Kidney epithelial cell (primary cell): ENCODE data around the gene FAM13C. TPM values are rescaled to one million over a fixed set of nuclear protein-coding genes. Genes with fewer than 3 reads are reported as not detected.

Experiments used
- DNase-seq: peaks from one replicate; pipeline ENCODE4 v3.0.0-alpha.2; 2010; ENCODE audit warnings: low read depth
- H3K27me3 ChIP-seq: 2 replicates; pipeline ENCODE4 v1.6.0; 2011; ENCODE audit warnings: low read length; ENCODE audit not compliant: control insufficient read depth, insufficient read depth
- H3K36me3 ChIP-seq: 2 replicates; pipeline ENCODE4 v1.5.1; 2011; ENCODE audit warnings: low read length; ENCODE audit not compliant: control insufficient read depth, insufficient read depth
- H3K4me3 ChIP-seq: 2 replicates; pipeline ENCODE4 v1.5.1; 2011; ENCODE audit warnings: low read depth, mild to moderate bottlenecking, control low read depth, low read length
- CTCF ChIP-seq: IDR thresholded peaks from 2 replicates; pipeline ENCODE4 v1.5.1; 2011; ENCODE audit warnings: mild to moderate bottlenecking, moderate library complexity, low read length, control low read depth, inconsistent platforms; ENCODE audit not compliant: insufficient read depth, poor library complexity, severe bottlenecking
- total RNA-seq: library from RNA; depleted of rRNA; stranded (reverse); fragments of >200 nt; gene quantifications from 2 replicates; pipeline ENCODE4 v1.2.3, GENCODE V29; 2015

FAM13C gene
- total RNA-seq, 1 donor from 2014 or later, result 0.21 TPM

- Histone ChIP-seq H3K36me3 (no peaks in the 10 kb centered on the region), H3K27me3 (no peaks in the 10 kb centered on the region), H3K4me3 (no peak overlapping the region)
- DNase-seq, result no peak
- TF ChIP-seq CTCF, result no peak
Measured at GRCh38 chr10:59237775-59238174, 124.6 kb downstream of the FAM13C start.

- Histone ChIP-seq H3K27me3 (no peaks in the 10 kb centered on the region), H3K36me3 (no peaks in the 10 kb centered on the region), H3K4me3 (no peak overlapping the region)
- no peak for DNase-seq
- TF ChIP-seq CTCF, result no peak
Measured at GRCh38 chr10:59236064-59236697, 126.2 kb downstream of the FAM13C start.

- no peak for DNase-seq
- H3K4me3 ChIP-seq, result no peak overlapping the region
- no peaks in the 10 kb centered on the region for H3K36me3 ChIP-seq
- TF ChIP-seq CTCF, result peak; percentile 73
- H3K27me3 ChIP-seq, result no peaks in the 10 kb centered on the region
Measured at GRCh38 chr10:59234816-59235429, 127.4 kb downstream of the FAM13C start.

GRCh38 chr10:59234194-59234593 lies 128.2 kb downstream of the FAM13C start:
- Histone ChIP-seq H3K4me3 (no peak overlapping the region), H3K36me3 (no peaks in the 10 kb centered on the region), H3K27me3 (no peaks in the 10 kb centered on the region)
- no peak for DNase-seq
- TF ChIP-seq CTCF, result no peak

- DNase-seq, result no peak
- no peak for TF ChIP-seq CTCF
- Histone ChIP-seq H3K27me3 (no peaks in the 10 kb centered on the region), H3K4me3 (no peak overlapping the region), H3K36me3 (no peaks in the 10 kb centered on the region)
Measured at GRCh38 chr10:59229441-59229840, 132.9 kb downstream of the FAM13C start.
